ENCODE results near the gene IL36B.
"Not testable (repeated sequence)": the region's sequence is repeated elsewhere in the genome, so short reads cannot be mapped to it uniquely, and the experiment has no call there.

The IL36B gene

GRCh38 chr2:113052396-113052917 lies at the start of gene IL36B:
TSS of gene IL36B (minus strand) at chr2:113052867.
- FAIRE-seq = no peak

DNA sequence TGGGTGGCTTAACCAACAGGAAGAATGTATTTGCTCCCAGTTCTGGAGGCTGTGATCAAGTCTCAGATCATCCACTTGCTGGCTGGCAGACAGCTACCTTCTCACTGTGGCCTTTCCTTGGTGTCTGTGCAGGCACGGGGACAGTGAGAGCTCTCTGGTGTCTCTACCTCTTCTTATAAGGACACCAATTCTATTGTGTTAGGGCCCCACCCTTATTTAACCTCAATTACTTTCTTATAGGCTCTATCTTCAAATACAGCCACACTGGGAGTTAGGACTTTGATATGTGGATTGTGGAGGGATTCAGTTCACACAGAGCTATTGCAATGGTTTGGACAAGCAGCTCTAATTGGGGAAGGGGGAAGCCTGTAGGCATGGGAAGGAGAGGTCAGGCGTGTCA lies 49.5 kb upstream of the IL36B start:
- FAIRE-seq = no peak

- FAIRE-seq = no peak
Observed at GRCh38 chr2:113098532-113098931, 45.9 kb upstream of the IL36B start.

DNA sequence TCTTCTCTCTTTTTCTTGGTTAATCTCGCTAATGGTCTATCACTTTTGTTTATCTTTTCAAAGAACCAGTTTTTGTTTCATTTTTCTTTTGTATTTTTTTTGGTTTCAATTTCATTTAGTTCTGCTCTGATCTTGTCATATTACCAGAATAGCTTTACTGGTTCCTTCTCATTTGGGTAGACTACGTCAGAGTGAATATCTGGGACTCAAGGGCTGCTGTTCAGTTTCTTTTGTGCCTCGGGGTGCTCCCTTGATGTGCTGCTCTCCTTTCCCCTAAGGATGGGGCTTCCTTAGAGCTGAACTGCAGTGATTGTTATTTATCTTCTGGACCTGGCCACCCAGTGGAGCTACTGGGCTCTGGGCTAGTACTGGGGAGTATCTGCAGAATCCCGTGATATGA lies 45.4 kb upstream of the IL36B start:
- FAIRE-seq = no peak

GRCh38 chr2:113096842-113097618 lies 44.4 kb upstream of the IL36B start:
- FAIRE-seq = not testable (repeated sequence)

GRCh38 chr2:113096306-113096705 lies 43.6 kb upstream of the IL36B start:
- not testable (repeated sequence) for FAIRE-seq

DNA sequence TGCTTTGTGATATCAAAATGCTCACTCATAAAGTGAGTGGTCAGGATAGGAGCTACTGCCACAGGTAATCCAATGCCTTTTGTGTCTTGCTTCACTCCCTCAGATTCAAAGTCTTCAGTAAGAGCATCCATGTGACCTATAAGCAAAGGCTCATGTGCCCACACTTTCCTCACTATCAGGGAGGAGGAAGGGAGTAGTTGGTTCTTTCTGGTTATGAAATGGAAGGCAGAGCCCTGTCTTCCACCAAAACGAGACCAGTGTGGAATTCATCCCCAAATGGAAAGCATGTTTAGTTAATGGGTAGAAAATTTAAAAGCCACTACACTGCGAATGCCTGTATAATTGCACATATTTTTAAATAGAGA lies 40.9 kb upstream of the IL36B start:
- FAIRE-seq = no peak

GRCh38 chr2:113092864-113093612 lies 40.4 kb upstream of the IL36B start:
- FAIRE-seq = no peak

GRCh38 chr2:113091231-113091896 lies 38.7 kb upstream of the IL36B start:
- FAIRE-seq = no peak

- no peak for FAIRE-seq
Observed at GRCh38 chr2:113089916-113090315, 37.2 kb upstream of the IL36B start.

DNA sequence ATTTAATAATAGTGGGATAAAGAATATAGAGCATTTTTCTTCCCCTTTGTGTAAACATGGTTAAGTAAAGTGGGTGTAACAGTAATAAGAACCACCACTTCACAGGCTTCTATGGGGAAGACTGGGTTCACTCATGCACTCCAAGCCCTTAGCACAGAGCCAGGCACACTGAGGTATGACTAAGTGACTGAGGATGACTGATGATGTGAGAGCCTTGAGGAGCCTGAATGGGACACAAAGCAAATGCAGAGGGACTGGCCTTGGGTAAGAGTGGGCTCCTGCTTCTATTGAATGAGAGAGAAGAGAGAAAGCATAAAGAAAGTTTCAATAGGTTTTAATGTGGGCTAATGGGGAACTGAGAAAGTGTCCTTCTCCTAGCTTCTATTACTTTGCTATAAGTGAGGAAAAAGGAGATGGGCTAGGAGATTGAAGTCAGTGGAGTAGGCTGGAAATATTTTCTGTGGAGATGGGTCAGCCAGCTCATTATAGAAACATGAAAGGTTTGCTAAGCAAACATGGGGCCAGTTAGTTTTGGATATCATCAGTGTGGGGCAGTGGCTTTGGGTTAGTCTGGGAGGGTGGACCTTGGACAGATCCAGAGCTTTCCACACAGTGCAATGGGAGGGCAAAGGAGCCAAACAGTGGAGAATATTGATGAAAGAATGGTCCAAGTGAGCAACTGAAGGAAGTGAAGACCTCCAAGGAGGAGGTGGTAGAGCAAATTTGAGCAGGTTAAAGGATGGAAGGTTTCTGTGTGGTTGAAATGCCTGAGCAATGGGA lies 35.7 kb upstream of the IL36B start:
- FAIRE-seq = no peak

GRCh38 chr2:113085542-113085941 lies 32.9 kb upstream of the IL36B start:
- no peak for FAIRE-seq

GRCh38 chr2:113084249-113085000 lies 31.8 kb upstream of the IL36B start:
- FAIRE-seq = no peak

GRCh38 chr2:113083296-113083695 lies 30.6 kb upstream of the IL36B start:
- no peak for FAIRE-seq

- FAIRE-seq = no peak
Observed at GRCh38 chr2:113081488-113082210, 29.0 kb upstream of the IL36B start.

GRCh38 chr2:113080134-113080533 lies 27.5 kb upstream of the IL36B start:
- FAIRE-seq = no peak

DNA sequence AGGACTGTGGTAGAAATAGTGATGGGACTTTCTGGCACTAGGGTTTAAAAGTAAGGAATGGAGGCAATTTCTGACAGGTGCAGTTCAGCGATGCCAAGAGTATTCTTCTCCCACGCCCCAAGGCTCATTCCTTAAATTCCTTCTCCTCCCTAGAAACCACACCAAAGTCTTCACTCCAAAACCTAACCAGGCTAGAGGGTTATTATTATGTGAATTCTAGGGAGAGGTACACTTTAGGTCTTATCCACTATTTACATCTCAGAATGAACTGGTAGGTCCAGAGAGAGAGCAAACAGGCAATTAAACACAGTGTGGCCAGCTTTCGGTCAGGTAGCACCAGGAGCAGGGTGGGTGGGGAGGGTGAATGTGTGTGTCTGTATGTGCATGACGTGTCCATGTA lies 26.5 kb upstream of the IL36B start:
- FAIRE-seq = no peak

DNA sequence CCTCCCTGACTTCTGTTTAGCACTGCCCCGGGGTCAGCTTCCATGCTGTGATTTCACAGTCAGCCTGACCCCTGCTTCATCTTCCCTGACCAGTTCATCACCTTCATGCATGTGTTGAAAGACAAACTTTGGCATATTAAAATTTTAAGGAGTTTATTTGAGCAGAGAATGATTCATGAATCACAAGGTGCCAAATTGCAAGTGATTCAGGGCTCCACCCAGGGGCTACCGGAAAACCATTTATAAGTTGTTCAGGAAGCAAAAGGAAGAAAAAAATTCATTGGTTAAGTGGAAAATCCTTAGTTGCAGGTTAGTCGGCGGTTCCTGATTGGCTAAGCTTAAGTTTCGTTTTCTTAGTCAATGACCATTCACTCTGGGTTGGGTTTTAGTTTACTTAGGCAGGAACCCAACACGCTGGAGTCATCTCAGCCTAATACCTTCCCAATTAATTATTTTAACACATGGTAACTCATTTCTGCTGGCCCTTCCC lies 25.7 kb upstream of the IL36B start:
- FAIRE-seq = no peak

DNA sequence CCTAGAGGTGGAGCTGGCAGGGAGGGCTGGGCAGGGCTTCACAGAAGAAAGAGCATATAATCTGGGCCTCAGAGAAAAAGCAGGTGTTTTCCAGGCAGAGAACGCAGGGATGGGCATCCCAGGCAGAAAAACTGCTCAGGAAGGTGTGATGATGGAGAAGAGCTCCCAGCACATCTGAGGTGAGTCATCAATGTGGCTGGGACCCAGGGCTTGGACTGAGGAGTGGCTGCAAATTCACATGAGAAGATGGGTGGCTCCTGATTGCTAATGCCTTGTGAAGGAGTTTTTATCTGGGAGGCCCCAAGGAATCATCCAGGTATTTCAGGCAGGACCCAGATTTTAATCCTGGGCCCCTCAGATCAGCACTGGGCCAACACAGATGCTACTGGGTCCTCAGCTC lies 25.3 kb upstream of the IL36B start:
- no peak for FAIRE-seq

DNA sequence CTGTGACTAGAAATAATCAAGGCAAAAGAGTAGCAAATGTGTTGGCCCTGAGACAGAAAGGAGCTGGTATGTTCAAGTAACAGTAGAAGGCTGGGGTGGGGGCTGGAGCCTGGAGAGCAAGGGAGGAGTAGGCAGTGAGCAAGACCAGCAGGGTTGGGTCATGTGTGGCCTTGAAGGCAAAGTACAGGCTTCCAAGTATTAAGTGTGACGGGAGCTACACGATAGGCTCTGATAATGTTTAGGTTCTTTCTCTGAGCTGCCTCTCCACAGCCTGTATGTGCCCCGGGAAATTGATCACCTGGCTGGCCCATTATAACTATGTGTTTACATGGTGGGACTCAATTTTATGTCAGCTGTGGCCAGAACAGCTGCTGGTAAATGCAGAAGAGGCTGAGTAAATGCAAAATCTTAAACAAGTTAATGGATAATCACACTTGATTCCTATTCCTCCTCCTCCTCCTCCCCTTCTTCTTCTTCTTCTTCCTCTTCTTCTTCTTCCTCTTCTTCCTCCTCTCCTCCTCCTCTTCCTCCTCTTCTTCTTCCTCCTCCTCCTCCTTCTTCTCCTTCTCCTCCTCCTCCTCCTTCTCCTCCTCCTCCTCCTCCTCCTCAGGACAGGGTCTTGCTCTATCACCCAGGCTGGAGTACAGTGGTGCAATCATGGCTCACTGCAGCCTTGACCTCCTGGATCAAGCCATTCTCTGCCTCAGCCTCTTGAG lies 24.4 kb upstream of the IL36B start:
- FAIRE-seq = no peak
